Adipose tissue (tissue), 3 donors: ENCODE data around the gene FBXL20. TPM values are rescaled to one million over a fixed set of nuclear protein-coding genes. Genes with fewer than 3 reads are reported as not detected.
"Not testable (repeated sequence)": the region's sequence is repeated elsewhere in the genome, so short reads cannot be mapped to it uniquely, and the experiment has no call there.

Experiments used
- H3K27ac ChIP-seq: one replicate; pipeline ENCODE4 v1.5.1; 2013; ENCODE audit warnings: low read depth, low read length
- WGBS, 3 donors: extraction: QIAGEN DNeasy Blood & Tissue Kit; methylation state at CpG; one replicate each; pipeline ENCODE4 v1.1.7; 2013; 5-methylcytosine and 5-hydroxymethylcytosine counted together
- polyA plus RNA-seq, 3 donors: library from polyadenylated mRNA; stranded (reverse); fragments of 200-250 nt; gene quantifications; one replicate each; pipeline ENCODE4 v1.2.3, GENCODE V29; 2013
- donor health status: healthy with polysubstance abuse.
- donor health status: Bipolar disorder and iron deficiency.
- donor health status: healthy.

Gene FBXL20, protein sequence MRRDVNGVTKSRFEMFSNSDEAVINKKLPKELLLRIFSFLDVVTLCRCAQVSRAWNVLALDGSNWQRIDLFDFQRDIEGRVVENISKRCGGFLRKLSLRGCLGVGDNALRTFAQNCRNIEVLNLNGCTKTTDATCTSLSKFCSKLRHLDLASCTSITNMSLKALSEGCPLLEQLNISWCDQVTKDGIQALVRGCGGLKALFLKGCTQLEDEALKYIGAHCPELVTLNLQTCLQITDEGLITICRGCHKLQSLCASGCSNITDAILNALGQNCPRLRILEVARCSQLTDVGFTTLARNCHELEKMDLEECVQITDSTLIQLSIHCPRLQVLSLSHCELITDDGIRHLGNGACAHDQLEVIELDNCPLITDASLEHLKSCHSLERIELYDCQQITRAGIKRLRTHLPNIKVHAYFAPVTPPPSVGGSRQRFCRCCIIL
- 1 to 10 TPM; 2.3 to 4.5 (median 3.5) TPM for polyA plus RNA-seq

DNA sequence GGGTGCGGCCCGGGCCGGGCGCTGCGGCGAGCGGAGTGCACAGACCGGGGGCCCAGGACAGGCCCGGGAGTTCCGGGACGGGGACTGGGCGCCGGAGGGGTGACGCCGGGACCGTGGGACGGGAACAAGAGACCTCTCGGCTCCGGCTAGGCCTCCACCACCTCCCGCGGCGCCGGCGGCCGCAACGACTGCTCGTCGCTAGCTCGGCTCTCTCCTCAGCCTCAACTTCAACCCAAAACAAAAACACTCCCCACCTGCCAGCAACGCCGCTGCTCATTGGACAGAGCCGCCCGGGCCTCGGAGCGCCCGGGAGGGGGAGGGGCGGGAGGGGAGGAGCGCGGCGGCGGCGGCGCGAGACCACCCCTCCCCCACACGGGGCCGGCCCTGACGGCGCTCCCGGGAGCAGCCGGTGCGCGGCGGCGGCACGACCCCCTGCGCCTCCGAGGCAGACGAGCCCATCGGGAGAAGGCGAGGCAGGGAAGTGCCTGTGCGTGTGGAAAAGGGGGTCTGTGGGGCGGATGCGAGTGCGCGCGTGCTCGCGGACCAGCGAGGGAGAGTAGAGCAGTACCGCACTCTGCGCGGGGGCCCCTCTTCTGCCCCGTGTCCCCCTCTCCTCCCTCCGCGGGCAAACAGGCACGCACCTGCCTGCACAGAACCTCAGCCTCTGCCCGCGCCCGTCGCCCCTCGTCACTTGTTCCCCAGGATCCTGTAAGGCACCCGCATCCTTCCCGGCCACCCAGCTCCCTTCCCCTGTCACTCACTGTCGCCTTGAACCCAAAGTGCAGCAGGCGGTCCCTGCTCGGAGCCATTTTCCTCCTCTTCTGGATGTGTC, at the start of gene FBXL20:
Gene FBXL20, minus strand, starts transcription at position 215 of the 832 bp plus-strand sequence. CDS start 224 bp downstream, outside the sequence.
- no peak within 1 kb of the TSS for H3K27ac ChIP-seq
- 0 to 1% (median 1%) methylated on average over 57 to 86 of the region's 86 CpGs for WGBS, 3 donors

DNA sequence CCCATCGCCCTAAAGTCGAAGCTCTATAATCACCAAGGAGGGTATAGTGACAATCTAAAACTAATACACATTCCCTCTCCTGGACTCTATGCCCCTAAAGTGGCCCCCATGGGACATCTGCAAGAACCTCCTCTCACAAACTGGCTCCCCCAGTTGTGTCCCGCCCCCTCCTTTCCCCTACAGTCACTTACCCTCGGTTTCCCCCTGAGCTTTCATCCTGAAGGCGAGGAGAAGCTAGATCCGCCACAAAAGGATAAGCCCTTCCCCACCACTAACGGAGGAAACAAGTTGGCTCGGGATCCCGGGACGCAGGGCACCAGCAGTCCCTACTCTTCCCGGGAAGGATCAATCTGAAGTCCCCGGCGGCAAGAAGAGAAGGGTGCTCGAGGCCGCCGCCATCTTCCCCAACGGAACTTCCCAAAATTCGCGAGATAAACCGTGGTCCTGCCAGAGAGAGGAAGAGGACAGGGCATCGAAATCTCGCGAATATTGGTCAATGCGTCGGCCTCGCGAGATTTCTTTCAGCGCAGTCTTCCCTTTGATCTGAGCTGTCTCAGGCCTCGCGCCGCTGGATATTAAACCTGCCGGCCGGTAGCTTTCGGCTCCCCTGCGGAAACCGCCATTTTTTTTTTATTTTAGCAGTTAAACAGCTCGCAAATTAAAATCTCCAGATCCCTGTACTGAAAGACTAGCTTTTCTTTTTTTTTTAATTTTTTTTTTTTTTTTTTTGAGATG, 49.6 kb upstream of the FBXL20 start, which contains the start of gene MED1:
Gene MED1, minus strand, starts transcription at position 417 of the 735 bp plus-strand sequence. Its CDS starts 201 bp downstream, at position 216.
- no peak within 1 kb of the TSS for H3K27ac ChIP-seq
- WGBS, 3 donors, result 0 to 1% (median 0%) methylated on average over 36 to 37 of the region's 37 CpGs

DNA sequence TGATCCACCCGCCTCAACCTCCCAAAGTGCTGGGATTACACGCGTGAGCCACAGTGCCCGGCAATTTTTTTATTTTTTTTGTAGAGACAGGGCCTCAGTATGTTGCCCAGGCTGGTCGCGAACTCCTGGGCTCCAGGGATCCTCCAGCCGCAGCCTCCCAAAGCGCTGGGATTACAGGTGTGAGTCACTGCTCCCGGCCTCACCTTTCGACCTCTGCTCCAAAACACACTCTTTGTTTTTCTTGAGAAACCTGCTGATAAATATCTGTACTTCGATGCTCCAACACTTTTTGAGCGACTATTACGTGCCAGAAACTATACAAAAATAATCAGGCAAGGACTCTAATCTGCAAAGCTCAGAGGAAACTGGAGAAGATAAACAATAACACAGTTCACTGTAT, 48.6 kb upstream of the FBXL20 start:
- H3K27ac ChIP-seq, result no peak overlapping the region
- 79 to 91% (median 91%) methylated on average over 13 of the region's 13 CpGs for WGBS, 3 donors

DNA sequence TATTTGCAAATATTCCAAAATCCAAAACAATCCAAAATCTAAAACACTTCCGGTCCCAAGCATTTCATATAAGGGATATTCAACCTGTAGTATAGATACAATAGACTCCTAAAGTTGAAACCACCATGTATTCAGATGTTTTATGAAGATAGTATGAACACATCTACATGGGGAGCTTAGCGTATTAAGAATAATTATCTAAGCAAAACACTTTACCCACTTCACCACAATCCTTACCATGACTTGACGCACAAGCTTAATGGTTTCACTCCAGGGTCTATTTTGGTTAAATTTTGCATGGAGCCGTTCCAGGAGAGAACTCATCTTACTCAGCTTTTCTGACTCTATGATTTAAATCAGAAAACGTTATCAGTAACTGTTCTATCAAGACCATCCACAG, 46.1 kb upstream of the FBXL20 start:
- H3K27ac ChIP-seq, result no peak overlapping the region
- 85 to 89% (median 86%) methylated on average over 5 of the region's 5 CpGs for WGBS, 3 donors

DNA sequence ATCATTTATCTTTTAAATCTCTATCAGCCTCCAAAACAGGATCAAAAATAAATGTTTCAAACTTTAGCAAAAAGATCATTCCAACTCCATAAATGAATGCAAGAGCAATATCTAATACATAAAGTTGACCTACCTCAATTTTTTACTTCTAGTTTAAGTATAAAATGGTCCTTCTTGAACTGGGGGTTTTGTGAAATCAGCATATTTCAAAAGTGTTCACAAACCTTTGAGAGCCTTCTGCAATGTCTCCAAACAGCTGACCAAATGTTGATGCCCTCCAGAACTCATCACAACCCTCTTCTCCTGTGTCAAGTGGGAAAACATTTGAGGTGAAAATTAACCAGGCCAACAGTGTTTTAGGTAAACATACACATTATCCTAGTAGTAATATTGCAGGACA, 41.9 kb upstream of the FBXL20 start:
- no peak overlapping the region for H3K27ac ChIP-seq

DNA sequence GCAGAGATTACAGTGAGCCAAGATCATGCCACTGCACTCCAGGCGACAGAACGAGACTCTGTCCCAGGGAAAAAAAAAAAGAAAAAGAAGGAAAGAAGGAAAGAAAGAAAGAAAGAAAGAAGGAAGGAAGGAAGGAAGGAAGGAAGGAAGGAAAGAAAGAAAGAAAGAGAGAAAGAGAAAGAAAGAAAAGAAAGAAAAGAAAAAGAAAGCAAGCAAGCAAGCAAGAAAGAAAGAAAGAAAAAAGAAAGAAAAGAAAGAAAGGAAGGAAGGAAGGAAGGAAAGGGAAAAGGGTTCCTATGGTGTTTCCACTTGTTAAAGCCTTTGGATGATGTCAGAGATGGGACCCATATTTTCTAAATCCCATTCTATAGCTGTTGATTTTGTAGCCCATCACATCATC, 38.4 kb upstream of the FBXL20 start:
- H3K27ac ChIP-seq, result not testable (repeated sequence)
- WGBS, 3 donors, result 94 to 98% (median 95%) methylated on average over 2 of the region's 2 CpGs

DNA sequence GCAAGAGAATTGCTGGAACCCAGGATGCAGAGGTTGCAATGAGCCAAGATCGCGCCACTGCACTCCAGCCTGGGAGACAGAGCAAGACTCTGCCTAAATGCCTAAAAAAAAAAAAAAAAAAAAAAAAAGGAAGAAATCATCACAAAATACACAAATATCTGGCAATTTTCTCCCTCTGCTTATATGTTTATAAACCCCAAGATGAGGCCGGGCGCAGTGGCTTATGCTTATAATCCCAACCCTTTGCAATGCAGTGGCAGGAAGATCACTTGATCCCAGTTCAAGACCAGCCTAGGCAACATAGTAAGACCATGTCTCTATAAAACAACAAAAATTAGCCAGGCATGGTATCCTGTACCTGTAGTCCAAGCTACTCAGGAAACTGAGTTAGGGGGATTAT, 28.2 kb upstream of the FBXL20 start:
- H3K27ac ChIP-seq, result no peak overlapping the region
- 95 to 99% (median 97%) methylated on average over 4 of the region's 4 CpGs for WGBS, 3 donors

DNA sequence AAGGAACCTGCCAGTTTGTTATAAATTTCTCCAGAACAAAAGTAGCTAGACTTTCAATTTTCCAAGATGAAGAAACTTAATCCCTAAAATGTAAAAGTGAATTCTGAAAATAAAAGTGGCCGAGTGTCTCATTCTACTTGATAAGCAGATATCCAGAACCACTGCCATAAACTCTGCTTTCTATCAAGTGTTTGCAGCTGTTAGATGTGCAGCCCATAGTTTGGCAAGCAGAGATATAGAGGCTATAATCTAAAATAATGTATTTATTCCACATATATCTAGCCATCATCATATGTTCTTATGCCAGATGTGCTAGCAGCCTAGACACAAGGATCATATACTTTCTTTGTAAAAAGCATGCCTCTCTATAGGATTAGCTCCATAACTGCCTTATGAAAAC, 14.7 kb upstream of the FBXL20 start:
- H3K27ac ChIP-seq, result no peak overlapping the region
- WGBS, 3 donors, result 81 to 95% (median 93%) methylated on average over 1 of the region's 1 CpG

DNA sequence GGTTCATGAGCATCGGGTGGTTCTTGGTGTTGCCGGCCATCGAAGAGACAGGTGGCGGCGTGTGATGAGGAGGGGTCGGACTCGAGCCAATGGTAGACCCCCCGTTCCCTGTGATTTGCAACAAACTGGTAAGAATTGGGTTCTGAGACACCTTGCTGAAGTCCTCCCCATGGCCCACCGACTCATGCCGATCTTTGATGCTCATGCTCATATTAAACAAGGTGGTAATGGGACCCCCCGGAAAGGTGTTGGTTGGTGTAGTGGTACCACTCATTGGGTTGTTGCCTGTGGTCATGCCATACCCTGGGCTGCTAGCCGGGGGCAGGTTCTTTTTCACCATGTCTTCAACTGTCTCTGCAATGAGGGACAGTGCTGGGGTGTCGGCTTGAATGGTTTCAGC, 8.9 kb upstream of the FBXL20 start:
- 96 to 97% (median 97%) methylated on average over 13 of the region's 13 CpGs for WGBS, 3 donors
- H3K27ac ChIP-seq, result no peak overlapping the region

DNA sequence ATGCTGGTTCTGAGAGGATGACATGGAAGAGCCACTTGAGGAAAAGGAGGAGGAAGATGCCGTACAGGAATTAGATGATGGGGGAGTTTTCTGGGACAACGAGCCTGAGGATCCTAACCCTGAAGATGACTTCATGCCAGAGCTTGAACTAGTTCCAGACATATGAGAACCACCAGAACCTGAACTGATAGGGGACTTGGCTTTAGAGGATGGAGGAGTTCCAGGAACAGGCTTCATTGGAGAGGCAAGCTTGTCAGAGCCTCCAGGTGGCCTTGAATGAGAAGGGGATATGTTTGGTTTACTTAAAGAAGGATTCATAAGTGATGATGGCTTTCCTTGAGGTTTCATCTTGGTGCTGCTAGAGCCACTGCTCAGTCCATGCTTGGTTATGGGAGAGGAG, 6.9 kb upstream of the FBXL20 start:
- no peak overlapping the region for H3K27ac ChIP-seq
- WGBS, 3 donors, result 65 to 86% (median 72%) methylated on average over 2 of the region's 2 CpGs

DNA sequence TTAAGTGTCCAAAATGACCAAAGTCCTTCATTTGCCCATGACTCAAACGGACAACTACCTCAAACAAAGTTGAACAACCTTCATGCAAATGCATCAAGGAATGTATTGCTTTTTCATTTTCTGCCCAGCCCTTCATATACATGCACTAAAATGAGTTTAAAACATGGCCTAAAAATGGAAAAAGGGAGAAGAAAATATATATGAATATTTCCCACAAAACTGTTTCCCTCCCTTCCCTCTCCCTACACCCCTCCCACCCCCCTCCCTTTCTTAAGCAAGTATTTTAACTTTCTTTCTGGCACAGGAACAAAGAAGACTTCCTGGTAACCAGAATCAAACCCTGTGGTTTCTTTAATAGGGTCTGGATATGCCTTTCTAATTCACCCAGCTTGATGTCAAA, 5.5 kb upstream of the FBXL20 start:
- WGBS, 3 donors, result 72 to 78% (median 73%) methylated on average over 1 of the region's 1 CpG
- H3K27ac ChIP-seq, result no peak overlapping the region

DNA sequence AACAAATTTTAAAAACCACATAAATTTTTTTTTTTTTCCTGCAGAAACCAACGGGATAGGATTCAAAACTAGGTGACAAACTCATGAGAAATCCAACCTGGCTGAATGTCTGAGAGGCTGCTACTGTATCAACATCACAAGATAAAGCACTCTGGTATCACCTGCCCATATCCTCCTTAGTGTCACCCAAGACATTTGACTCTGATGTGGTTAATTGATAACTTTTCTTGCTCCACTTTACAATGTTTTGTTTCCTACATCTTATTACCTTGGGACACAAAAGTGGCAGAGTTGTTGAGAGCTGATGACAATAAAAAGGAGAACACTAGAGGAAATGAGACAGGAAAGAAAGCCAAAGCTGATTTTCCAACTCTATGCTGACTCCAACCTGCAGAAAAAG, 4.0 kb upstream of the FBXL20 start:
- no peak overlapping the region for H3K27ac ChIP-seq
- 61 to 70% (median 63%) methylated on average over 1 of the region's 1 CpG for WGBS, 3 donors

DNA sequence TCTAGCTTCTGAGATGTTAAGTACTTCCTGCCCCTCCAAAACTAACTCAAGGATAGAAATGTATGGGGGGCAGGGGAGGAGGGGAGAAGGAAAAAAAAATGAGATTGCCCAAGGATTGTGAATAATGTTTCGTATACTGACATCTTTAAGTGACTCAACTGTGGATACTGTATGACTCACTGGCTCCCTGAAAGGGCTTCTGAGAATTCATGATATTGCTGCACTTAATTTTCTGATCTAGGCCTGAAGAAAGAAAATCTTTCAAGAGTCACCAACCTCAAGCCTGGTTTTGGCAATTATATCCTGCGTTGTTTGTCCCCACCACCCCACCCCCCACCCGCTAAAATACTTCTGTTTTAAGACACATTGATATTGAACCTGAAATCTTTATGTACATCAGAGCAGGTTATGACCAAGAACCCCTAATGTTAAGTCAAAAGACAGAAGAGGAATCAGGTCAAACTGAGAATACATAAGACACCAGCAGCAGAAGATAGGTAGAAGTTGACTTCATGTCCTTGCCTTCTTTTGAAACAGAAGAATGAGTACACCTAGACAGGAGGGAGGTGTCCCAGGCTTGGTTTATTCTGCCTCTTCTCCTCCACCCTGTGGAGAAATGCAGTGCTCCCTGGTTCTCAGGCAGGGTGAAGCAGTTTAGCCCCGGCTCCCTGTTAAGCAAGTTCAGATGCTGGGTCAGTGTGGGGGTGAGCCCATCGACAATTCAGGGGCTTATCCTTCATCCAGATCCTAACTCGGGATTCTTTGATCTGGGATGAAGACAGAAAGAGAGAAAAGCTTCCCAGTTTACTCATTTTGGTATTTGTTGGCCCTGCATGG, 3.3 kb upstream of the FBXL20 start:
- H3K27ac ChIP-seq, result no peak overlapping the region
- 79 to 85% (median 82%) methylated on average over 6 of the region's 6 CpGs for WGBS, 3 donors

DNA sequence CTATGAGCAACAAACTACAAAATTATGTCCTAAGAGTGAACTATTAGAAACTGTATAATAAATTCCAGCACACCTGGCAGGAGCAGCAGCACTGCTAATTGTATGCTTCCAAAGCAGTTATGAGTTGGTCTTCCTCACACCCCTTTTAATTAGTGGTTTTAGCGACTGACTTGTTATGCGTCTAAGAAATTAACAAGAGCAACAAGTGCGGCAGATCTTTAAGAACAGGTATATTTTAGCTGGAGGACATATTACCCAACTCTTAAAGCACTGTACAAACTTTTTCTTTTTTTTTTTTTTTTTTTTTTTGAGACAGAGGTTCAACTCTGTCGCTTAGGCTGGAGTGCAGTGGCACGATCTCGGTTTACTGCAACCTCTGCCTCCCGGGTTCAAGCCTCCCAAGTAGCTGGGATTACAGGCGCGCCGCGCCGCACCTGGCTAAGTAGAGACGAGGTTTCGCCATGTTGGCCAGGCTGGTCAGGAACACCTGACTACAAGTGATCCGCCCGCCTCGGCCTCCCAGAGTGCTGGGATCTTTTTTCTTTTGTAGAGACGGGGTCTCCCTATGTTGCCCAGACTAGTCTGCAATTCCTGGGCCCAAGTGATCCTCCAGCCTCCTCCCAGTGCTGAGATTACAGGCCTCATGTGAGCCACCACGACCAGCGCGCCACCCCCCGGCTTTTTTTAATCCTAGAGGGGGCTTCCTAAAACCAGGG, 1.6 kb upstream of the FBXL20 start:
- H3K27ac ChIP-seq, result no peak overlapping the region
- 57 to 71% (median 61%) methylated on average over 22 of the region's 22 CpGs for WGBS, 3 donors

DNA sequence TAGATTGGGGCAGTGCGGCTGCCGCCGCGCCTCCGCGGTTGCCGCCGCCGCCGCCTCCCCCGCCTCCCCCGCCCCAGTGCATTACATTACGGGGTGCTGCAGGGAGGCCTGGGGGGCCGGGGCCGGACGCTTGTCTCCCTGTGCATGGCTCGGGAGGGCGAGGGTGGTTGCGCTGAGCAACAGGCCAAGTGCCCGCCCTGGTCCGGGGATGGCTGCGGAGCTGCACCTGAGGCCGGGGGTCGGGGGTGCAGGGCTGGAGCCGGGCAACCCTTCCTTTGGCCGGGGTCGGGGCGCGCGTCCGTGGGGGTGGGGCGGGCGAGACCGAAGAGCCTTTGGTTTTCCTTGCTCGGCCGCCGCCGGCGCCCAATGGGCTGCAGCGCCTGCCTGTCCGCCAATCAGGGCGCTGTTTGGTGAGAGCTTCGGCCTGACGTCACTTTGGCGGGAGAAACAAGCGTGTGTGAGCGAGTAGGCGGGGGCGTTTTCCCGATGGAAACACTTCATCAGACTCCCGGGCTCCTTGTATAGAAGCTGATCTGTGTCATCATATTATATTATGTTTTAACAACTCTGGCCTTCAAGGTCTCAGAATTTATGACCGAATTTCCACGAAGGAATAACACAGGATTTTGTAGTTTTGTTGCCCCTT, 941 bp upstream of the FBXL20 start:
- 0 to 1% (median 1%) methylated on average over 48 to 53 of the region's 53 CpGs for WGBS, 3 donors
- no peak overlapping the region for H3K27ac ChIP-seq

DNA sequence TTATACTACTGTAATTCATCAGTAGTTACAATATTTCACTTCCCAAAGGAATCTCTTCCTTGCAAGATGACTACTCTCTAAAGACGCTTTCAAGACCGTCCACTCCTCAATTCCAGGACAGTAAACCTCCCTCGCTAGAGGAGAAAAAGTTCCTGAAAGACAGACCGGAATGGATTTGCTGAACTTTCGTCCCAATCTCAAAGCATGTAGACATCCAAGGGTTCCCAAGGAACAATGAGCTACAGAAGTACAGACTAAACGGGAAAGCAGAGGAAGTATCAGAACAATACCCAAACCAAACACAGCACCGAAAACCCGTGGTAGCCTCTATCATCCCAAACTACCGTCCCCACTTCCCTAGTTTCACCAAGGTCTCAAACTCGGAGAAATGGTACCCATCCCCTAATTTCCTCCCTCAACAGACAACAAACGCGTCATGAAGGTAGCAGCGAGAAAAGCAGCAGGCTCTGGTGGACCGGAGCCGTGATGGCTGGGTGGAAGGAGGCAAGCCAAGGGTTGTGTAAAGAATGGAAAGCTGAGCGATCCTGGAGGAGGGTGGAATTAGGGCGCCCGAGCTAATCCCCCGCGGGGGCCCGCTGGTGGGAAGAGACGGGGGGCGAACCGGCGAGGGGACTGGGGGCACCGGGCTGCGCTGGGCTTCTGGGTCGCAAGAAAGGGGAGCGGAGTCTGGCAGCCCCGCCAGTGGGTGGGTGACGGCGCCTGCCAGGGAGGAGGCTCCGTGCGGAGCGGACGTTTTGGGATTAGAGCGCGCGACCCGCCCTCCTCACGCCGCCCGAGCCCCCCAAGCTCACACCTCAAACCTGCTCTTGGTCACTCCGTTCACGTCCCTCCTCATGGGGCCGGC, 647 bp downstream of the FBXL20 start:
- H3K27ac ChIP-seq, result no peak overlapping the region
- WGBS, 3 donors, result 0 to 1% (median 1%) methylated on average over 34 to 46 of the region's 46 CpGs
